Stimulated activated CD4-positive, alpha-beta T cell treated with anti-CD3 and anti-CD28 coated beads, Interleukin-2, amount 100 ng/mL, for 4 hours (primary cell): Measurements from ENCODE around the gene PTGFRN.

ENCODE experiments used
- DNase-seq: peaks from one replicate; pipeline ENCODE4 v3.0.0-alpha.2; 2020; ENCODE audit warnings: low read depth

PTGFRN gene

DNA sequence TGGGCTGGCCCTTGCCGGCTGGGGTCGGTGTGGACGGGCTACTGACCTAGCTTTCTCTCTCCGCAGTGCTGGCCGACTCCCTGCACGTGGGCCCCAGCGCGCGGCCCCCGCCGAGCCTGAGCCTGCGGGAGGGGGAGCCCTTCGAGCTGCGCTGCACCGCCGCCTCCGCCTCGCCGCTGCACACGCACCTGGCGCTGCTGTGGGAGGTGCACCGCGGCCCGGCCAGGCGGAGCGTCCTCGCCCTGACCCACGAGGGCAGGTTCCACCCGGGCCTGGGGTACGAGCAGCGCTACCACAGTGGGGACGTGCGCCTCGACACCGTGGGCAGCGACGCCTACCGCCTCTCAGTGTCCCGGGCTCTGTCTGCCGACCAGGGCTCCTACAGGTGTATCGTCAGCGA, 34.9 kb downstream of the PTGFRN start:
- no peak for DNase-seq

DNA sequence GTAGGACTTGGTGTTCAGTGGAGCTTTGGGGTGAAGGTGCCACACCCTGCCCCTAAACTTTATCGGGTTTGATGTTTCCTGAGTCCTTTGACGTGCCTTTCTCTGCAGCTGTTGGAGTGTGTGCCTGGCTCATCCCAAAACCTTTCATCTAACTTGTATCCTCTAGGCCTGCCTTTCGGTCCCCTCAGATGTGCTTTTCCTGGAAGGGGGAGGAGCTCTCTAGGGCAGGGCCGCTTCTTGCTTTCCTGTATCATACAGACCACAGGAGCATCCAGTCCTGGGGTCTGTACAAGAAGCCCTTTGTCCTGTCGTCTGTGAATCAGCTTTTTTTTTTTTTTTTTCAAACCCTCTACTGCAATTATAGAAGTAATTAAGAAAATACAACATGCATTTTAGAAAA, 35.7 kb downstream of the PTGFRN start:
- DNase-seq = no peak

DNA sequence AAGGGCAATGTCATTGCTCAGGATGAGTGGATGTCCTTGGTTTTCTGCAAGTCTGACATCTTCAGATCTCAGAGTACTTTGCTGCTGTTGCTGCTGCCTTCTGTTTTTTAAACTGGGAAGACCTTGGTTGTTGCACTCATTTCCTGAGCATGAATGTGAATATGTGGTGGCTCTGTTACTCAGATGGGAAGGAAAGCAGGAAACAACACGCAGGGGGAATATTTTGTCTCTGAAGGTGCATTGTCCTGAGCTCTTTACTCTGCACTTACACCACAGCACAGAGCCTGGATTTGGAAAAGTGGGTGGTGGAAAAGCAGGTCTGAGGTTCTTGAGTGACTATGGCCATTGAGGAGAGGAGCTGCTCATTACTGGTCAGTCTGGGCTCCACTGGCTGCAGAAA, 36.3 kb downstream of the PTGFRN start:
- DNase-seq = no peak

- no peak for DNase-seq
These were observed 37.6 kb downstream of the PTGFRN start for GRCh38 chr1:116947092-116947860.

GRCh38 chr1:116948046-116948445, 38.3 kb downstream of the PTGFRN start:
- no peak for DNase-seq

GRCh38 chr1:116948642-116949041, 38.9 kb downstream of the PTGFRN start:
- DNase-seq = no peak

GRCh38 chr1:116949213-116949985, 39.7 kb downstream of the PTGFRN start:
- no peak for DNase-seq

GRCh38 chr1:116950517-116951199, 40.9 kb downstream of the PTGFRN start:
- DNase-seq = no peak

- no peak for DNase-seq
These were observed 41.7 kb downstream of the PTGFRN start for GRCh38 chr1:116951200-116951935.

- DNase-seq = no peak
These were observed 43.1 kb downstream of the PTGFRN start for GRCh38 chr1:116952738-116953275.

DNA sequence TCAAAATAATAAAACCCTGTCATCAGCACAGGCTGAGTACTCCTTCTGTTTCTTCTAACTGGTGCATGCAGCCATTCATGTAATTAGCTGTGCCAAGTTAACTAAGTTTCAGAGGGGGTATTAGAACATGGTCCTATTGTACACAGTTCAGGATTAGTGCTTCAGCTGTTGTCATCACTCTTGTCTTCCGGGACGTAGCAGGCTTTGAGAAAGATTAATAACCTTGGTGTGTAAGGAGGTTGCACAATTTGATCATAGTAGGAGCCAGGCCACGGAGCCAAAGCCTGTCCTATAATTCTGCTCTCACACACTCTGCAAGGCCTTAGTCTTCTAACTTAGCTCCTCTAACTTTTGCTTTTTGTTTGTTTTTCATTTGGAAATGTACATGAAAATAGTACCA, 44.7 kb downstream of the PTGFRN start:
- DNase-seq = no peak

DNA sequence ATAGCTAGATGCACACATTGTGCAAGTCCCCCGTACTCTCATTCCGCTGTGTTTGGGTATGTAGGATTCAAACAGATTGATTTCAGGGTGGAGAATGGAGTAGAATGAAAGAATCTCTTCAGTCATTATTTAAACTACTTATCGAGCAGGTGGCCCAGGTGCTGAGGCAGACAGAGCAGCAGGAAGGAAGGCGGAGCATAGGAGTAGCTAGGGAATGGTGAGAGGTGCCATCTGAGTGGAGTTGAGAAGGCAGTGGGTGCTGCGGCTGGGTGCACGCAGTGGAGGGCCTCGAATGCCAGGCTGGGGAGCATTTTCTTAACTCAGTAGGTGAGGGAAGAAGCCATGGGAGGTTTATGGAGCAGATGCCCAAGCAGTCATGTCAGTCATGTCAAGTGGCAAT, 46.7 kb downstream of the PTGFRN start:
- DNase-seq = no peak

DNA sequence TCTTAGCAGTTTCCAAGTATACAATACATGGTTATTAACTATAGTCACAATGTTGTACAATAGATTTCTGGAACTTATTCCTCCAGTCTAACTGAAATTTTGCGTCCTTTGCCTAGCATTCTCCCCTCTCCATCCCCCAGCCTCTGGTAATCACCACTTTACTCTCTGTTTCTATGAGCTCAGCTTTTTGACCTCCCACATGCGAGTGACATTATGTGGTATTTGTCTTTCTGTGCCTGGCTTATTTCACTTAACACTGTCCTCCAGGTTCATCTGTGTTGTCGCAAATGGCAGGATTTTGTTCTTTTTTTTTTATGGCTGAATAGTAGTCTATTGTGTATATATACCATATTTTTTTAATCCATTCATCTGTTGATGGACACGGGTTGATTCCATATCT, 47.9 kb downstream of the PTGFRN start:
- DNase-seq = no peak

- no peak for DNase-seq
These were observed 48.4 kb downstream of the PTGFRN start for GRCh38 chr1:116958110-116958509.

DNA sequence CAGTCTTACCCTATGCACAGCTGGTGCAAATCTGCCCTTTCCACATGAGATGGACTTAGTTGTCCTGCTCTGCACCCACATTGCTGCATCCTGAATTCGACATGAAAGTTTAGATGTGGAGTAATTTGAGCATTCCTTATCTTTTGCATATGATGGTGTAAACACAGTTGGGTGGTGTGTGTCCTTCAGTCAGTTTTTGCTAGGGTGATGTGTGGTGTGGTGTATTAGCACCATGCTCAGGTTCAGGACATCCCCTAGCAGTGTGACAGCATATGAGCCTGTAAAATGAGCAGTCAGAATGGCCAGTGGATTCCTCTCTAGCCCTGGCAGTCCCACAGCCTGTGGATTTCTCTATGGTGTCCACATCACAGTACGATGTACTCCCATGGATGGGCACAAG, 49.3 kb downstream of the PTGFRN start:
- DNase-seq = no peak

DNA sequence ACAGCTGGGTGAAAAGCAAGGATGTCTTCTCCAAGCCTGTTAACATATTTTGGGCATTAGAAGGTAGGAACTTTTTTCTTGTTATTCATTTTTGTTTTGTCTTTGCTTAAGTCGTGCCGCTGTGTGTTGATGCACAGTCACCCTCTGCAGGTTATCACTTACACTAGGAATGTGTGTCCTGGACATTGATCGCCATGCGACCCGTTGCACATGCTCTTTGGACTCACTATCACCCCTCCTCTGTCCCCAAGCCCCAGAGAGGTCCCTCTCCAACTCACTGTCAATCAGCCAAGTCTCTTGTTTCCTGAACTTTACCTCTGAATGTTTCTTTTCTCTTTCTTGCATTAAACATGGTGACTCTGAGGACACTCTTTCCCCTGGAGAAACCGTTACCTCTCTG, 51.9 kb downstream of the PTGFRN start:
- DNase-seq = no peak

DNA sequence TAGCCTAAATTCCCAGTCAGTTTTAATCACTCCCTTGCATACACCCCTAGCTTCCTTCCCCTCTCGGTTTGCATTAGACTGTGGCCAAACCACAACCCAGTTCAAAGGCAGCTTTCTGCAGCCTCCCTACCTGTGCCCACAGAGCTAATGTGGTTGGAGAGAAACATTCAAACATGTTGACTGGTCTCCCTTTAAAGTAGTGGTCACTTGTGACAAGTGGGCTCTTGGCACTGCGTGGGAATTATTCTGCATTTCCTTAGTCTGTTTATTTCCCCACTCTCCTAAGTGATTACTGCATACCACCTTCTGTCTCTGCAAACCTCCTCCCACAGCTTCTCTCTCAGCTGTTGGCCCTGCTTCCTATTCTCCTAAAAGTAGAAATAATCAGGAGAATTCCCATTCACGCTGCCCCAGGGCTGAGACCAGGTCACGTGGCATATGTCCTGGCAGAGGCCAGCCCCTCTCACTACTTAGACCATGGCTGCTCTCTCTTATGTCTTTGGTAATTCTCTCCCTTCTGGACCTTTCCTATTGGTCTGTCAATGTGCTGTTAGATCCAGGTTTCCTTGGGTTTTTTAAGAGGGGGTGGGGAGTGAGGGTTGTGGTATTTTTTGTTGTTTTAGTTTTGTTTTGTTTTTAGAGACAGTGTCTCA, 53.4 kb downstream of the PTGFRN start:
- DNase-seq = no peak

GRCh38 chr1:116966791-116967190, 57.1 kb downstream of the PTGFRN start:
- no peak for DNase-seq

GRCh38 chr1:116968724-116969123, 59.0 kb downstream of the PTGFRN start:
- no peak for DNase-seq

- DNase-seq = no peak
These were observed 61.6 kb downstream of the PTGFRN start for GRCh38 chr1:116971258-116971860.
